HG03280 (cell line): ENCODE data around the gene C3orf70.

Experiments
- ATAC-seq: cut with Tn5 transposase; IDR thresholded peaks from one replicate; pipeline ENCODE4 v1.9.1; 2021; ENCODE audit warnings: mild to moderate bottlenecking, moderate library complexity; ENCODE audit not compliant: unreplicated experiment

The C3orf70 gene

DNA sequence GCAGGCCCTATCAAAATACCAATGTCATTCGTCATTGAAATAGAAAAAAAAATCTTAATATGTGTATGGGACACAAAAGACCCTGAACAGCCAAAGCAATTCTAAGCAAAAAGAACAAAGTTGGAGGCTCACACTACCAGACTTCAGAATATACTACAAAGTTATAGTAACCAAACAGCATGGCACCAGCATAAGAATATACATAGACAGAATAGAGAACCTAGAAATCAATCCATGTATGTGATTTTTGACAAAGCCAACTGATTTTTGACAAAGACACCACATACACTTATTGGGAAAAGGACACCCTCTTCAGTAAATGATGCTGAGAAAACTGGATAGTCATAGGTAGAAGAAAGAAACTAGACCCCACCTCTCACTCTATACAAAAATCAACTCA lies 95.0 kb downstream of the C3orf70 start:
- ATAC-seq, result no peak

DNA sequence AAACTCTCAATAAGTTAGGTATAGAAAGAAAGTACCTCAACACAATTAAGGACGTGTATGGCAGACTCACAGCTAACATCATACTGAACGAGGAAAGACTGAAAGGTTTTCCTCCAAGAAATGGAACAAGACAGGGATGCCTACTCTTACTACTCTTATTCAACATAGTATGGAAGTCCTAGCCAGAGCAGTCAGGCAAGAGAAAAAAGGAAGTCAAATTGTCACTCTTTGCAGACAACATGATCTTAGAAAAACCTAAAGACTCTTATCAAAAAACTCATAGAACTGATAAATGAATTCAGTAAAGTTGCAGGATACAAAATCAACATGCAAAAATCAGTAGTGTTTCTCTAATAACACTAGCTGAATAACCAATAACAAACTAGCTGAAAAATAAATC lies 96.0 kb downstream of the C3orf70 start:
- ATAC-seq, result no peak

DNA sequence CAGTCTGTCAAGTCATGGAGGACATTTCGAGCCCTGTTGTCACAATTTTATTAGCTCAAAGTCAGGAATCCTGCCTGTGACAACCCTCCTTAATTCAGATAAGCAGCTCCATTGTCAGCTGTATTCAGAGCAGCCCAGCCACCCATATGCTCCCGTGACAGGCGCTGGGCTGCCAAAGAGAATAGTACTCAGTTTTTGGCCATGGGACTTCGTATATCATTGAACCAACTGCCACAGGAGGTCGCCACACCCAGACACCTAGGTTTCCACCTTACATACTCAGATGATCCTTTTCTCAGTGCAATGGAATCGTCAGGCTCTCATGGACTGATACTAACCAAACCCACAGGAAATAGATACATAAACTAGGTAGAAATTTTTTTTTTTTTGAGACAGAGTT lies 100.2 kb downstream of the C3orf70 start:
- ATAC-seq, result no peak

DNA sequence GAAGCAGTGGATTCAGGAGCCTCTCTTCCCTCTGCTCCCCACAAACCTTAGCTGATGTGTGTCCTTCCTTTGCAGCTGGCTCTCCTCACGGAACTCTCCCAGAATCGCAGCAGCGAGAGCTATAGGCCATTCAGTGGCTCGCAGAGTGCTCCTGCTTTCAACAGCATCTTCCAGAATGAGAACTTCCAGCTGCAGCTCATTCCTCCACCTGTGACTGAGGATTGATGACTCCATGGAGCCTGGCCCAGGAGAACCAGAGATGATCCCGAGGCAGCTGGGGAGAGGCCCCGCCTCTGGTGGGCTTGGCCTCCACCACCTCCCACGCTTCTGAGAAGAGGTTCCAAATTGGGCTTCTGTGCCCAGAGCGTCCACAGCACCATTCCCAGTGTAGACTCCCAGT lies 101.1 kb downstream of the C3orf70 start:
- ATAC-seq, result no peak

DNA sequence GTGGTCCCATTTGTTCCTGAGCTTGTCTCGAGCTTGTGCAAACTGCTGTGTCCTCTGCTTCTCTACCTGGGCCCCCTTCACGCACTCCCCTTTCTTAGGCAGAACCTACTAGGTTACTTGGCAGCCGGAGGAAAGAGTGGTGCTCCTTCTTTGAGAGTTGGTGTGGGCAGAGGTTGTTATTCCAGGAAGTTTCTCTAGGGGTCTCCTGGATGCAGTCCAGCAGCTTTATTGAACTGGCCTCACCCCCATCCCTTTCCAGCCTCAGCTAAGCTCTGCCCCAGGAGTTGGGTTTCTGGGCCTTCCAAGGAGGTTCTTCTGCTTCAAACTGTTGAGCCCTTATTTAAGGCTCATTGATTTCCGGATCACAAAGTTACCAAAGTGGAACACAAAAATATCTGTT lies 103.2 kb downstream of the C3orf70 start:
- ATAC-seq, result no peak

DNA sequence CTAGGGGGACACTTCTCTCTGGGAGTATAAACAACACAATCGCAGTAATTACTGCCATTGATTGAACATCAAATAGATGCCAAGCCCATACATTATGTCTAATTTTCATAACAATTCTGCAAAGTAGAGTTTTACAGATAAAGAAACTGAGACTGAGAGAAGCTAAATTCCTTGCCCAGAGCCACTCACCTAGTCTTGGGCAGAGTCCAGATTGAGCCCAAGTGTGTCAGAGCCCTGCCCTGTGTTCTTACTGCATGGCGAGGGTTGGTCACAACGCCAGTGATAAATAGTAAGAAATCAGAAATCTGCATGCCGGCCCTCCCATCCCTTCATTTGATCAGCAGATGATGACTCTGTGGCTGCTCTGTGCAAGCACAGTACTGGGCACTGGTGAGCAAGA lies 106.3 kb downstream of the C3orf70 start:
- no peak for ATAC-seq

DNA sequence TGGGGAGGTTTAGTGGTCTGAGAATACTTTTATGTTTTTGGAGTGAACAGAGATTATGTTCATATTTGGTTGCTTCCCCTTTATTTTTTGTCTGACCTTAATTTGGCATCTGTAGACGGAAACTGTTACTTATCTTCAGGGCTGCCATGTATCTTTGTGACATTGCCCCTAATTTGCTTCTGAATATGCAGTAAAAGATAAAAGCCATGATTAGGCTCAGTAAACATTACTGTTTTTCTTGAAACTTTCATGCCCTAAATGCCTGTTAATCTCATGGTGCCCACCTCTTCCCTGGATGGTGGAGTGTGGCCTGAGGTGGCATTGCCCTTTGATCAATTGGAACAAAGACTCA lies 106.7 kb downstream of the C3orf70 start:
- ATAC-seq, result no peak

DNA sequence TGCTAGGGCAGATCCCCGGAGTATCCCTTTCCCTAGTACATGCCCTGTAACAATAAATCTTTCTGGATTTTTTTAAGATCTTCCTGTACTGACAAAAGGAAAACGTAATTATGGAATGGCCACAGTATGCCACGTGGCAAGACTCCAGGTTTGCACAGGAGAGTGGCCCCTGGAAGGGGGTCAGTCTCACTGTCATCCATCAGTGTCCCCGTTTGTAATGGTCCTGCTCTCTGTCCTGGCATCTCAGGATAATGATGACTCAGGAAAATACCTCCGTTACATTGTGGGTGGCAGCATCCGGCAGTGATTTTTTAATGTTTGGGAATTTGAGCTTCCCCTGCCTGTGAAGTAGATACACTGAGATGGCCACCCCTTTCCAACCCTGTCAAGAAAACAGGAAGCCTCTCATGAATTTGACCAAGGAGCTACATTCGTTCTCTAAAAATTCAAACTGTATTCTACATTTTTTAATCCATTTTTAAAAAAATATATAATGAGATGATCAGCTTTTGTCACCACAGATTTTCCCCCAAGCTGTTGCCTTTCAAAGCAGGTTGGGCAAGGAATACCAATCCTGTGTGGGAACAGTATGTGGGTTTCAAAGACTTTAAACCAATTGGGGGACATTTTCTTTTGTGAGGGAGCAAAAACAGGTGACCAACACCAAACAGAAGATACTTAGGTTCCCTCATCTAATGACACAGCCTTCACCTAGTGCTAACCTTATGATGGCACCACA lies 110.4 kb downstream of the C3orf70 start:
- ATAC-seq, result no peak

DNA sequence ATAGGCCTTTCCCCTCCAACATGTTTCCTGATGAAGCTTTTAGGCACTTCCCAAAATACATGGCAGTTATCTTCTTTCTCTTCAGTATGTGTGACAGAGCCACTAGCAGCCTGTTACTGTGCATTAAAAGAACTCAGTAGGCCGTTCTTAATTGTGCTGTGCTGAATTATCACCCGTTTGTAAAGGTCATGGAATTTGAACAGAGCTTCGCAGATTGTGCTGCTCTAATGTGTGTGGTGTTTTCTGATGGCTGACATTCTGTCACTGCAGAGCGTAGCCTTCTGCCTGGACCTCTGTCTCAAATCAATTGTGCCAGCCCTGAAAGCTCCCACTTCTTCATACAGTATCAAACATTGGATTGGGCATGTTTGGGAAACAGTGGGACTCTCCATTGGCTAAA lies 111.3 kb downstream of the C3orf70 start:
- ATAC-seq, result no peak

DNA sequence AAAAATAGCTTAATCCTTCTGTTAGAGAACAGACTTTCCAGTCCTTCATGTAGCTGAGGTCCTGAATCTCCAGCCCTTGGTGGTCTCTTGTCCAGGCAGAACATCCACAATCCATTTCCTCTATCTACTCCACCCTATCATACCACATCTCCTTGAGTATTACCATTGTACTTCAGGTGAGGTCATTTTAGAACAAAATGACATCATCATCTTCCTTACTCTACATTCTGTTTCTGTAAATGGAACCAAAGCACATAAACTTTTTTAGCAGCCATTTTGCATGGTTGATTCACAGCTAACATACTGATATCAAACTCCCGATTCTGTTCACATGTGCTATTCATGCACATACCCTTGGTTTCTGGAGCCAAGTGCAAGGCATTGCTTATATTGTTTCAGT lies 112.4 kb downstream of the C3orf70 start:
- no peak for ATAC-seq

DNA sequence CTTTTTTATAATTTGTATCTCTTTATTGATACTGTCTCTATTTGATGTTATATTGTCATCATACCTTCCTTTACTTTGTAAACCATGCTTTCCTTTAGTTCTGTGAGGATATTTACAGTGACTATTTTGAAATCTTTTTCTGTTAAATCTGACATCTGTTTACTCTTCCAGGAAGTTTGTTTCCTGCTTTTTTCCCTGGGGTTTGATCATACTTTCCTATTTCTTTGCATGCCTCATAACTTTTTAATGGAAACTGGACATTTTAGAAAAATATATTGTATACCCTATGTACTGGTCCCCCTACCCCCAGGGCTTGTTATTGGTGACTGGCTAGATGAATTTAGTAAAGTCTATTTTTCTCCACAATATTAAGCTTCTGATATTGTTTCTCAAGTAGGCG lies 115.1 kb downstream of the C3orf70 start:
- ATAC-seq, result no peak

DNA sequence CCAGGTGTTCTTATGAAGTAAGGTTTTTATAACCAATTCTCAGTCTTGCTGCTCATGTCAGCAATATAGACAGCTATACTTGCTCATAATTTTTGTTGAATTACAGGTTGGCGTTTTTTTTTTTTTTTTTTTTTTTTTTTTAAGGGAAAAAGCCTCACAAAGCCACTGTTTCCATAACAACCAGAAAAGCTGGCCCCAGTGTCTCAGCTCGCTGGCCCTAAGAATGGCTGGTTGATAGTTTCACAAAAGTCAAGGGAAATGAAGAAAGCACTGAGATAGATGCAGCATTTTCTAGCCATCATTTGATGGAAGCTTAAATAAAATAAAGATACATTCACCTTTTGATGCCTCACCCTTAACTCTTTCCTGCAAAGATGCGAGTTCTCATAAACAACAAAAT lies 121.9 kb downstream of the C3orf70 start:
- ATAC-seq, result no peak

DNA sequence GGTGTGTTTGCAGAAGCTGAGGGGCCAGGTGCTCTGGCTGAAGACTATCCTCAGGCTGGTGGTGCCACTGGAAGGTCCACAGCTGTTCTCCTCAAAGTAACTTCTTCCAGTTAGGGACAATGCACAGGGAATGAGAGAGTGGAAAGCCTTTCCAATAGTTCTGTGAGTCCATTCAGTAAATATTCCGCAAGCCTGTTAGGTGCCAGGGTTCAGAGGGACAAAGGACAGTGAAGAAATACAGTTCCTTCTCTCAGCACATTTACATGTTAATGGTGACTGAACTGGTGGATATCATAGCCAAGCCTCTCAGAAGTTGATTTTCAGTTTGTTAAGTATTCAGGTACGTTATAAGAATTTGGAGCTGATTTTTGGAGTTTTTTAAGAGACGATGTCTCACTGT lies 122.5 kb downstream of the C3orf70 start:
- ATAC-seq, result no peak

DNA sequence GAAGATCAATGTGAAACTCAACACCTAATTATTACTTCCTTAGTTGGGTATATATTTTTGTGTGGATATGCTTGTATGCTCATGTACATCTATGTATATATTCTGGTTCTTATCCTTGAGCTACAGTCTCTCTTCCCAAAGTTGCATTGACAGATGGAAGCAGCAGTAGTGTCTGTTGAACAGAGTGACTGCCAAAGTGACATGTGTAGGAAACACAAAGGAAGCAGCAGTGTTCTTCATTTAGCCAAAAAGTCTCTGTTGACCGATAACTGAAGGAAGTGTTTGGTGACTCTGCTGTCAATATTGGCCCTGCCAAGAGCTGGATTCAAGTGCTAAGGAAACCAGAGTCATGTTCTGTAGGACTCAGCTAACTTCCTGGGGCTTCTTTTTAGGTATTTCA lies 123.8 kb downstream of the C3orf70 start:
- no peak for ATAC-seq

DNA sequence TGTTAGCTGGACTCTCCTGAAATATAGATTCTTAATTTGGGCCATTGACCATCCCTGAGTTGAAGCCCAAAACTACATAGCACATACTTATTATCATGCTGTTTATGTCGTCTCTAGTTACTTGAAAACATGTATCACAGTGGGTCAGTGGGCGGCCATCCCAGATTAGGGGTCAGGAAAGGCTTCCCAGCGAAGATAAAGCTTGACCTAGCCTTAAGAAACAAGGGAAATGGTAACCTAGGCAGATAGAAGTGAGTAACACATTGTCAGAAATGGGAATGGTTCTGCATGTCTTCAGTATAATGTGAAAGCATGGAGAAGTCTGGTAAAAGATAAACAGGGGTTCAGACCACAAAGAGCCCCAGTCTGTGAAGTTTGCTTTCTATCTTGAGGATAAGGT lies 124.7 kb downstream of the C3orf70 start:
- ATAC-seq, result no peak
